ENCODE measurements around the gene PRMT9. TPM values are rescaled to one million over a fixed set of nuclear protein-coding genes. Genes with fewer than 3 reads are reported as not detected.

Gene PRMT9
- total and polyA plus RNA-seq, 9 of the 15 experiments (the other 6 are each of a cell fraction or from before 2014, with no cell fraction given), result 3.5 to 15.6 (median 7.2) TPM

DNA sequence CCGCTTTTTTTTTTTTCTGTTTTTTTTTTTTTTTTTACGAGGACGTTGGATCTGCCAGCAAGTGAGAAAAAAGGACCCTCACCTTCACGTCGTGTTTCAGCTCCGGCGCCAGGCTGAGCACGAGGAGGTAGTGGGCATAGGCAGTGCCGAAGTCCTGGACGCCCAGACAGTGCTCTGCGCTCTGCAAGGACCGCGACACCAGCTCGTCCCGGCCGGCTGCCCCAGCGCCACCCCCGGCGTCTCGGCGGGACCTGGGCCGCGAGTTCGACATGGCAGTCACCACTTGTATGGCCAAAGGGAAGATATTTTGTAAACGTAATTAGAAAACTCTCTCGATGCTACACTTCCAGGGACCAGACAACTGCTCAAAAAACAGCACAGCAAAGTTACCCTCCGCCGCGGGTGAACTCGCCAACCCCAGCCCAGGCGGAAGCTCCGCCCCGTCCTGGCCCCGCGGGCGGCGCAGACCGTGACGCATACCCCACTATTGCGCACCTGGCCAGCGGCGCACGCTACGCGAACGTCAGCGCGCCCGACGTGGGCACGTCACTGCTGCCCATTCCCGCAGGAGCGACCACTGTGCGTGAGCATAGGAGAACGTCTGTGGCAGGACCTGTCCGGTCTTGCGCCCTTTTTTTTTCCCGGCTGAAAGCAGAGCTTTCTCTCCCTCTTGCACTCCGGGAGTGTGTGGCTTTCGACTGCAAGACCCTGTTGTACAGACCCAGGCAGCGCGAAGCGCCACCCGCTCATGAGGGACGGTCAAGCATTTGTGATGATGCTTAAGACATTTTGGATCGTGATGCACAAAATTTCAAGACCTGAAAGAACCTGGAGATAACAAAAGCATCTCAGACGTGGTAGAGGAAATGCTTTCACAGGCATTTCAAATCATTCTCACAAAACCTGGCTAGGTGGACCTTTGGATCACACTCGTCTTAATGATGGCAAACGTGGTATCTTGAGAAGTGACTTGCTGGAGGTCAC lies at the start of gene PRMT9 (continued):
- TF ChIP-seq, protein P1, sequence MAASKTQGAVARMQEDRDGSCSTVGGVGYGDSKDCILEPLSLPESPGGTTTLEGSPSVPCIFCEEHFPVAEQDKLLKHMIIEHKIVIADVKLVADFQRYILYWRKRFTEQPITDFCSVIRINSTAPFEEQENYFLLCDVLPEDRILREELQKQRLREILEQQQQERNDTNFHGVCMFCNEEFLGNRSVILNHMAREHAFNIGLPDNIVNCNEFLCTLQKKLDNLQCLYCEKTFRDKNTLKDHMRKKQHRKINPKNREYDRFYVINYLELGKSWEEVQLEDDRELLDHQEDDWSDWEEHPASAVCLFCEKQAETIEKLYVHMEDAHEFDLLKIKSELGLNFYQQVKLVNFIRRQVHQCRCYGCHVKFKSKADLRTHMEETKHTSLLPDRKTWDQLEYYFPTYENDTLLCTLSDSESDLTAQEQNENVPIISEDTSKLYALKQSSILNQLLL (CRISPR knock-in tag; IDR thresholded peaks at IDR 0.05; ENCODE audit: borderline replicate concordance), result no peak
- TF ChIP-seq RBM39 (optimal IDR thresholded peaks at IDR 0.05; ENCODE audit: low read depth, low read length) (no peak), KLF16 (IDR thresholded peaks at IDR 0.05) (no peak), SMARCB1 (IDR thresholded peaks at IDR 0.05; ENCODE audit: insufficient read length, low read depth) (no peak), ZNF124 (CRISPR knock-in tag; IDR thresholded peaks at IDR 0.05) (no peak), SIN3B (IDR thresholded peaks at IDR 0.05; ENCODE audit: low read depth) (peak; percentile 60; the same call in 1 of the 2 replicates), STAT5B (CRISPR knock-in tag; IDR thresholded peaks at IDR 0.05) (no peak), BHLHE40 (IDR thresholded peaks at IDR 0.05; ENCODE audit: low read length) (peak; percentile 72), FOS (IDR thresholded peaks at IDR 0.05; ENCODE audit: extremely low read depth, insufficient read length) (no peak)
- TF ChIP-seq, protein P2, sequence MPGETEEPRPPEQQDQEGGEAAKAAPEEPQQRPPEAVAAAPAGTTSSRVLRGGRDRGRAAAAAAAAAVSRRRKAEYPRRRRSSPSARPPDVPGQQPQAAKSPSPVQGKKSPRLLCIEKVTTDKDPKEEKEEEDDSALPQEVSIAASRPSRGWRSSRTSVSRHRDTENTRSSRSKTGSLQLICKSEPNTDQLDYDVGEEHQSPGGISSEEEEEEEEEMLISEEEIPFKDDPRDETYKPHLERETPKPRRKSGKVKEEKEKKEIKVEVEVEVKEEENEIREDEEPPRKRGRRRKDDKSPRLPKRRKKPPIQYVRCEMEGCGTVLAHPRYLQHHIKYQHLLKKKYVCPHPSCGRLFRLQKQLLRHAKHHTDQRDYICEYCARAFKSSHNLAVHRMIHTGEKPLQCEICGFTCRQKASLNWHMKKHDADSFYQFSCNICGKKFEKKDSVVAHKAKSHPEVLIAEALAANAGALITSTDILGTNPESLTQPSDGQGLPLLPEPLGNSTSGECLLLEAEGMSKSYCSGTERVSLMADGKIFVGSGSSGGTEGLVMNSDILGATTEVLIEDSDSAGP (CRISPR knock-in tag; IDR thresholded peaks at IDR 0.05), result no peak
- TF ChIP-seq, protein P3, sequence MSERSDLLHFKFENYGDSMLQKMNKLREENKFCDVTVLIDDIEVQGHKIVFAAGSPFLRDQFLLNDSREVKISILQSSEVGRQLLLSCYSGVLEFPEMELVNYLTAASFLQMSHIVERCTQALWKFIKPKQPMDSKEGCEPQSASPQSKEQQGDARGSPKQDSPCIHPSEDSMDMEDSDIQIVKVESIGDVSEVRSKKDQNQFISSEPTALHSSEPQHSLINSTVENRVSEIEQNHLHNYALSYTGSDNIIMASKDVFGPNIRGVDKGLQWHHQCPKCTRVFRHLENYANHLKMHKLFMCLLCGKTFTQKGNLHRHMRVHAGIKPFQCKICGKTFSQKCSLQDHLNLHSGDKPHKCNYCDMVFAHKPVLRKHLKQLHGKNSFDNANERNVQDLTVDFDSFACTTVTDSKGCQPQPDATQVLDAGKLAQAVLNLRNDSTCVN (CRISPR knock-in tag; IDR thresholded peaks at IDR 0.05), result no peak
- TF ChIP-seq, protein P4, sequence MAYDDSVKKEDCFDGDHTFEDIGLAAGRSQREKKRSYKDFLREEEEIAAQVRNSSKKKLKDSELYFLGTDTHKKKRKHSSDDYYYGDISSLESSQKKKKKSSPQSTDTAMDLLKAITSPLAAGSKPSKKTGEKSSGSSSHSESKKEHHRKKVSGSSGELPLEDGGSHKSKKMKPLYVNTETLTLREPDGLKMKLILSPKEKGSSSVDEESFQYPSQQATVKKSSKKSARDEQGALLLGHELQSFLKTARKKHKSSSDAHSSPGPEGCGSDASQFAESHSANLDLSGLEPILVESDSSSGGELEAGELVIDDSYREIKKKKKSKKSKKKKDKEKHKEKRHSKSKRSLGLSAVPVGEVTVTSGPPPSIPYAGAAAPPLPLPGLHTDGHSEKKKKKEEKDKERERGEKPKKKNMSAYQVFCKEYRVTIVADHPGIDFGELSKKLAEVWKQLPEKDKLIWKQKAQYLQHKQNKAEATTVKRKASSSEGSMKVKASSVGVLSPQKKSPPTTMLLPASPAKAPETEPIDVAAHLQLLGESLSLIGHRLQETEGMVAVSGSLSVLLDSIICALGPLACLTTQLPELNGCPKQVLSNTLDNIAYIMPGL (CRISPR knock-in tag; IDR thresholded peaks at IDR 0.05), result no peak
- TF ChIP-seq, protein P5, sequence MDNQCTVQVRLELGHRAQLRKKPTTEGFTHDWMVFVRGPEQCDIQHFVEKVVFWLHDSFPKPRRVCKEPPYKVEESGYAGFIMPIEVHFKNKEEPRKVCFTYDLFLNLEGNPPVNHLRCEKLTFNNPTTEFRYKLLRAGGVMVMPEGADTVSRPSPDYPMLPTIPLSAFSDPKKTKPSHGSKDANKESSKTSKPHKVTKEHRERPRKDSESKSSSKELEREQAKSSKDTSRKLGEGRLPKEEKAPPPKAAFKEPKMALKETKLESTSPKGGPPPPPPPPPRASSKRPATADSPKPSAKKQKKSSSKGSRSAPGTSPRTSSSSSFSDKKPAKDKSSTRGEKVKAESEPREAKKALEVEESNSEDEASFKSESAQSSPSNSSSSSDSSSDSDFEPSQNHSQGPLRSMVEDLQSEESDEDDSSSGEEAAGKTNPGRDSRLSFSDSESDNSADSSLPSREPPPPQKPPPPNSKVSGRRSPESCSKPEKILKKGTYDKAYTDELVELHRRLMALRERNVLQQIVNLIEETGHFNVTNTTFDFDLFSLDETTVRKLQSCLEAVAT (IDR thresholded peaks at IDR 0.05), result 0 out of 4 replicates have a peak, but pooled peaks of 1 of the 2 experiments have one; percentile 10
- TF ChIP-seq, protein P6, sequence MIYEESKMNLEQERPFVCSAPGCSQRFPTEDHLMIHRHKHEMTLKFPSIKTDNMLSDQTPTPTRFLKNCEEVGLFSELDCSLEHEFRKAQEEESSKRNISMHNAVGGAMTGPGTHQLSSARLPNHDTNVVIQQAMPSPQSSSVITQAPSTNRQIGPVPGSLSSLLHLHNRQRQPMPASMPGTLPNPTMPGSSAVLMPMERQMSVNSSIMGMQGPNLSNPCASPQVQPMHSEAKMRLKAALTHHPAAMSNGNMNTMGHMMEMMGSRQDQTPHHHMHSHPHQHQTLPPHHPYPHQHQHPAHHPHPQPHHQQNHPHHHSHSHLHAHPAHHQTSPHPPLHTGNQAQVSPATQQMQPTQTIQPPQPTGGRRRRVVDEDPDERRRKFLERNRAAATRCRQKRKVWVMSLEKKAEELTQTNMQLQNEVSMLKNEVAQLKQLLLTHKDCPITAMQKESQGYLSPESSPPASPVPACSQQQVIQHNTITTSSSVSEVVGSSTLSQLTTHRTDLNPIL (CRISPR knock-in tag; IDR thresholded peaks at IDR 0.05), result no peak

Data from K562 (cell line).